NT2/D1 (cell line): ENCODE measurements around the gene VAMP2.

ENCODE experiments used
- SUZ12 ChIP-seq: IDR thresholded peaks from 2 replicates; pipeline ENCODE4 v1.6.1; 2011; ENCODE audit not compliant: insufficient read length, insufficient read depth; ENCODE audit errors: extremely low read depth
- YY1 ChIP-seq: IDR thresholded peaks from 2 replicates; pipeline ENCODE4 v1.6.1; 2011; ENCODE audit not compliant: insufficient read length, insufficient read depth
- ZNF274 ChIP-seq: IDR thresholded peaks from 2 replicates; pipeline ENCODE4 v1.6.1; 2011; ENCODE audit warnings: mild to moderate bottlenecking, low read depth, low read length

DNA sequence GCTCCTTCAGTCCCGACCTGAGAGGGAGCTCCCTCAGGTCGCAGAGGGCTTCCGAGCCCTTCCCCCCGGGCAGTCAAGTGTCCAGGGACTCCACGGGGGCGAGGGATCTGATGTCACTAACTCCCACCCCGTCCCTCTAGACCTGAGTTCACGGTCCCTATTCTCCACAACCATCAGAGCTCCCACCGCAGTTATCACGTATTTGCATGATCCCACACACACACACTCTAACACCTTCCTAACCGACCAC is 6.8 kb downstream of the VAMP2 start:
- TF ChIP-seq ZNF274 (no peak), SUZ12 (no peak), YY1 (no peak)
